ENCODE measurements around the gene MAMLD1.

The MAMLD1 gene

GRCh38 chrX:150463566-150463965, 100.4 kb downstream of the MAMLD1 start:
- DNase-seq, result no peak

GRCh38 chrX:150464001-150464400, 100.9 kb downstream of the MAMLD1 start:
- no peak for DNase-seq

- DNase-seq, result no peak
Observed at GRCh38 chrX:150465326-150465725, 102.2 kb downstream of the MAMLD1 start.

- DNase-seq, result no peak
Observed at GRCh38 chrX:150465881-150466775, 103.0 kb downstream of the MAMLD1 start.

- DNase-seq, result no peak
Observed at GRCh38 chrX:150472306-150472705, 109.2 kb downstream of the MAMLD1 start.

GRCh38 chrX:150473371-150473770, 110.3 kb downstream of the MAMLD1 start:
- DNase-seq, result no peak

- no peak for DNase-seq
Observed at GRCh38 chrX:150475461-150475860, 112.3 kb downstream of the MAMLD1 start.

- DNase-seq, result no peak
Observed at GRCh38 chrX:150476164-150476699, 113.1 kb downstream of the MAMLD1 start.

GRCh38 chrX:150477371-150477770, 114.3 kb downstream of the MAMLD1 start:
- no peak for DNase-seq

- peak; percentile 26 for DNase-seq
Observed at GRCh38 chrX:150478496-150479492, 115.7 kb downstream of the MAMLD1 start.

GRCh38 chrX:150482537-150483206, 119.6 kb downstream of the MAMLD1 start:
- DNase-seq, result peak; percentile 58

- no peak for DNase-seq
Observed at GRCh38 chrX:150483356-150483985, 120.4 kb downstream of the MAMLD1 start.

- DNase-seq, result peak; percentile 72
Observed at GRCh38 chrX:150486011-150486410, 122.9 kb downstream of the MAMLD1 start.

GRCh38 chrX:150487369-150488094, 124.4 kb downstream of the MAMLD1 start:
- DNase-seq, result no peak

GRCh38 chrX:150489359-150490015, 126.4 kb downstream of the MAMLD1 start:
- no peak for DNase-seq

- no peak for DNase-seq
Observed at GRCh38 chrX:150495496-150495895, 132.4 kb downstream of the MAMLD1 start.

GRCh38 chrX:150499240-150499639, 136.1 kb downstream of the MAMLD1 start:
- no peak for DNase-seq

- no peak for DNase-seq
Observed at GRCh38 chrX:150502091-150502490, 139.0 kb downstream of the MAMLD1 start.

- DNase-seq, result no peak
Observed at GRCh38 chrX:150502979-150503897, 140.1 kb downstream of the MAMLD1 start.

GRCh38 chrX:150503898-150504219, 140.7 kb downstream of the MAMLD1 start:
- no peak for DNase-seq

Data from CD4-positive, alpha-beta T cell treated with Interleukin-6 for 4 hours (primary cell).